ENCODE data around the gene CNIH3.
A peak's percentile ranks its signal among the peaks of the same experiment; 100 is the strongest.

CNIH3 gene

GRCh38 chr1:224700918-224701531 is 84.9 kb downstream of the CNIH3 start:
- no peaks in the 10 kb centered on the region for H3K9me3 Mint-ChIP-seq

GRCh38 chr1:224703702-224704101 is 87.6 kb downstream of the CNIH3 start:
- Mint-ChIP-seq H3K27ac (no peak overlapping the region), H3K4me3 (no peak overlapping the region), H3K36me3 (ENCODE audit: low read depth) (no peaks in the 10 kb centered on the region), H3K9me3 (no peaks in the 10 kb centered on the region), H3K27me3 (ENCODE audit: low read depth) (no peaks in the 10 kb centered on the region), H3K4me1 (peaks cover 10% of the 10 kb centered on the region)
- TF ChIP-seq, protein P1, sequence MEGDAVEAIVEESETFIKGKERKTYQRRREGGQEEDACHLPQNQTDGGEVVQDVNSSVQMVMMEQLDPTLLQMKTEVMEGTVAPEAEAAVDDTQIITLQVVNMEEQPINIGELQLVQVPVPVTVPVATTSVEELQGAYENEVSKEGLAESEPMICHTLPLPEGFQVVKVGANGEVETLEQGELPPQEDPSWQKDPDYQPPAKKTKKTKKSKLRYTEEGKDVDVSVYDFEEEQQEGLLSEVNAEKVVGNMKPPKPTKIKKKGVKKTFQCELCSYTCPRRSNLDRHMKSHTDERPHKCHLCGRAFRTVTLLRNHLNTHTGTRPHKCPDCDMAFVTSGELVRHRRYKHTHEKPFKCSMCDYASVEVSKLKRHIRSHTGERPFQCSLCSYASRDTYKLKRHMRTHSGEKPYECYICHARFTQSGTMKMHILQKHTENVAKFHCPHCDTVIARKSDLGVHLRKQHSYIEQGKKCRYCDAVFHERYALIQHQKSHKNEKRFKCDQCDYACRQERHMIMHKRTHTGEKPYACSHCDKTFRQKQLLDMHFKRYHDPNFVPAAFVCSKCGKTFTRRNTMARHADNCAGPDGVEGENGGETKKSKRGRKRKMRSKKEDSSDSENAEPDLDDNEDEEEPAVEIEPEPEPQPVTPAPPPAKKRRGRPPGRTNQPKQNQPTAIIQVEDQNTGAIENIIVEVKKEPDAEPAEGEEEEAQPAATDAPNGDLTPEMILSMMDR (IDR thresholded peaks at IDR 0.05; ENCODE audit: unreplicated experiment in 3 of 3): no peak

More at GRCh38 chr1:224700918-224701531, 84.9 kb downstream of the CNIH3 start:
- Mint-ChIP-seq H3K27ac (no peak overlapping the region), H3K27me3 (ENCODE audit: low read depth) (no peaks in the 10 kb centered on the region), H3K4me3 (no peak overlapping the region), H3K4me1 (no peaks in the 10 kb centered on the region), H3K36me3 (ENCODE audit: low read depth) (no peaks in the 10 kb centered on the region)
- TF ChIP-seq, protein P1 (IDR thresholded peaks at IDR 0.05; ENCODE audit: unreplicated experiment in 3 of 3): no peak

- Mint-ChIP-seq H3K4me3 (no peak overlapping the region), H3K9me3 (no peaks in the 10 kb centered on the region), H3K27me3 (ENCODE audit: low read depth) (no peaks in the 10 kb centered on the region), H3K4me1 (peaks cover 14% of the 10 kb centered on the region), H3K27ac (no peak overlapping the region), H3K36me3 (ENCODE audit: low read depth) (no peaks in the 10 kb centered on the region)
- TF ChIP-seq, protein P1 (IDR thresholded peaks at IDR 0.05; ENCODE audit: unreplicated experiment in 3 of 3): no peak
These were observed 88.1 kb downstream of the CNIH3 start for GRCh38 chr1:224704107-224704735.

DNA sequence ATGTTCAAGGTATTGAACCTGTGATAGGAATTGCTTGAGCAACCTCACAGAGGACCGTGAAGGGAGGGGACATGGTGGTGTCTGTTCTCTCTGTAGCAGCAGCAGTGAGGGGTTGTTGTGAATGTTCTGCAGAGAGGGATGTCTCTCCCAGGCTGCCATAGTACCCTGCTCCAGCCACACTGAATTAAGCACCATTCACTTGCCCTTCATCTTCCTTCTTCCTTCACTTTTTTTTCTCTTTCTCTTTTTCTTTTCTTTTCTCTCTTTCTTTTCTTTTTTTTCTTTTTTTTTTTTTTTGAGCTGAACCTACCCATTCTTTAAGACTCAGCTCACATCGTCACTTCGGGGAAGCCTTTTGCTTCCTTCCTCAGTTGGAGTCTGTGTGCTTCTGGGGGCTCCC is 89.5 kb downstream of the CNIH3 start:
- Mint-ChIP-seq H3K9me3 (no peaks in the 10 kb centered on the region), H3K36me3 (ENCODE audit: low read depth) (no peaks in the 10 kb centered on the region), H3K27ac (no peak overlapping the region), H3K27me3 (ENCODE audit: low read depth) (no peaks in the 10 kb centered on the region), H3K4me1 (peaks cover 24% of the 10 kb centered on the region), H3K4me3 (no peak overlapping the region)
- TF ChIP-seq, protein P1 (IDR thresholded peaks at IDR 0.05; ENCODE audit: unreplicated experiment in 3 of 3): no peak

DNA sequence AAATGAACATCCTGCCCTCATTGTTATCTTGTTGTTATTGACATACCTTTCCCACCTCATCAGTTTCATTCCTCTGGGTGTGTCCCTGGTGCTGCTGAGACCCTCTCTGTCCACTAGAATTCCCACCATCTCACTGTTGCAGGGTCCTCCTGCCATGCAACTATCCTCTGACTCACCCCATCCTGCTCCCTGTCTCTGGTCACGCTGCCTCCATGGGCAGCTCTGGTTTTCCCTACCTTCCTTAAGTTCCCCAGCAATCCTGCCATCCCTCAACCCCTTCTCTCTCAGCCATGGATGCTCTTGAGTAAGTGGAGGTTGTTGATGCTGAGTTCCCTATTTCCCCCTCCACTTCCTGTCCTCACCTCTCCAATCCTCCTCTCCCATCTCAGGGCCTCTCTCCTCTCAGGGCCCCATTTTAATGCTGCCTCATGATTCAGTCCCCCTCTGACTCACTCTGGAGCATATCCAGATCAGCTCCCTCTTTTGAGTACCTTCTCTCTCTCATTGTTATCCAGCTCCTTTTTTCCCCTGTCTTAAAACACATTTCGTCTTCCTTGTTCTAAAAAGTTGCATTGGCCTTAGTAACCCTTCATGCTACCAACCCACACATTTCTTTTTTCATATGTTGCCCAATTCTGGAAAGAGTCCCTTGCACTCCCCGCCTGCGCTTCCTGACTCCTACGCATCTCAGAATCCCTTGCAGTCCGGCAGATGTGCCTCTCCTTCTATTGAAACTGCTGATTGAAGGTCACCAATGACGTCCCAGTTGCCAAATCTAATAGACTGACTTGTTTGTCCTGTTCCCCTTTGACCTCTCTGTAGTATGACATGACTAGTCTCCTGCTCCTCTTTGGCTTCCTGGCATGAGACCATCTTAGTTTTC is 92.0 kb downstream of the CNIH3 start:
- Mint-ChIP-seq H3K27ac (peak overlapping the region; percentile 15 to 87 (median 85)), H3K27me3 (ENCODE audit: low read depth) (no peaks in the 10 kb centered on the region), H3K36me3 (ENCODE audit: low read depth) (no peaks in the 10 kb centered on the region), H3K4me1 (peaks cover 37% of the 10 kb centered on the region), H3K9me3 (no peaks in the 10 kb centered on the region), H3K4me3 (peak overlapping the region in 1 of 3 experiments; percentile 4)
- TF ChIP-seq, protein P1 (IDR thresholded peaks at IDR 0.05; ENCODE audit: unreplicated experiment in 3 of 3): no peak

Measured in nephron (organoid).